Hypothalamus (tissue), 51 donors: ENCODE data around the gene UAP1L1.
A peak's percentile ranks its signal among the peaks of the same experiment; 100 is the strongest.
"Not testable (repeated sequence)": the region's sequence is repeated elsewhere in the genome, so short reads cannot be mapped to it uniquely, and the experiment has no call there.

Experiments used
- DNase-seq, 51 donors: peaks; one replicate each; lab custom pipeline; 2025; lab: John Stamatoyannopoulos, UW

UAP1L1 gene

GRCh38 chr9:137111788-137112563 lies 34.7 kb downstream of the UAP1L1 start:
- no peak for DNase-seq

DNA sequence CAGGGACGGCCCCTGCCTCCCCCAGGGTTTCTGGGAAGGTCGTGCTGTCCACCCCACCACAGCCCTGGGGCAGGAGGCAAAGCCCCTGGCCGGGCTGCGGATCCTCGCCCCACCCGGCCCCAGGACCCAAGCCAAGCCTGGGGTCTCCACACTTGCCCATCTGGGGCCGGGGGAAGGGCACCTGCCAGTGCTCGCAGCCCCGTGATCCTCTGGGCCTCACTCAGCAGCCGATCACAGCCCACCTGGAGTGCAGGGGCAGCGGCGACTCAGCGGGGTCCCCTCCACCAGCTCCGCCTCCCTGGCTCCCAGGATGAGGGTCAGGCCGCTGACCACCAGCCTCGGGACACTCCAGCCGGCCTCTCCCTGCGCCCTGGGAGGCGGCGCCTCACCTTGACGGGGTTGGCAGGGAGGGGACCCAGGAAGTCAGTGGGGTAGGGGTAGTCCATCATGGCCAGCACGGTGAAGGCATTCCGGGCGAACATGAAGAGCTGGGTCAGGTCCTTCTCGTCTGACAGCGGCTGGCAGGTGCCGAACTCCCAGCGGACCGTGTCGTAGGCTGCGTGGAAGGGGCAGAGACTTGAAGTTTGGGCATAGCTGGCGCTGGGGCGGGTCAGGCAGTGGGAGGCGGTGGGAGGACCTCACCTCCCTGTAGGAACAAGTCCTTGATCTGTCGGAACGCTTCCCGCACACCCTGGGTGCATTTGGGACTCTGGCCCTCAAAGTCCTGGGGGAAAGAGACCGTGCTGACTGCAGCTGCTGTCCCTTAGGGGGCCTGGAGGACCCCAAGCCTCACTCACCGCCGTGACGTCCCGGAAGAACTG lies 35.5 kb downstream of the UAP1L1 start:
- no peak for DNase-seq

DNA sequence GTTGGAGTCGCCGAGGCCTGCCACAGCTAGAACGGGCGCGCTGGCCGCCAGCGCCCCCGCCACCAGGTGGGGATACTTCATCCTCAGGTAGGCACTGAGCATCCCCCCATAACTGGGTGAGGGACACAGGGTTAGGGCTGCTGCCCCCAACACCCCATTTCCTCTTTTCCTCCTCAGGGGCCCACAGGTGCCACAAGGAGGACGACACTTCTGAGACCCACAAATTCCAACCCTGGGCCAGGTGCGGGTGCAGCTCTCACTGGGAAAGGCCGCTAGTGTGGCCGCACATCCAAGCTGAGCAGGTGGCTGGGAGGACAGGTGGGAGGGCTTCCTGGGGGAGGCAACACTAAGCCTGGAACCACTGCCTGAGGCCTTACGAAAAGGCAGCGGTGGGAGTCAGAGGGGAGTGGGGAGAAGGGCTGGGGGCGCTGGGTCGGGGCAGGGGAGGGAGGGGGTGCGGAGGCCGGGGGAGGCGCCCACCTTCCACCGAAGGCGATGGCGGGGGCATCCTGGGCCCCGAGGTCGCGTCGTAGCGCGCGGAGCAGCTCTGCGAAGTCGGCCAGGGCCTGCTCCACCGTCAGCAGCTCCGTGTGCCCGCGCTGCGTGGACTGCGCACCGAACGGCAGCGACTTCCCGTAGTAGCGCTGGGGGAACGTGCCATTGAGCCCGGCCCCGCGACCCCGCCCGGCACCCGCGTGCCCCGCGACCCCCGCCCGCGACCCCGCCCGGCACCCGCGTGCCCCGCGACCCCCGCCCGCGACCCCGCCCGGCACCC lies 36.3 kb downstream of the UAP1L1 start:
- no peak for DNase-seq

- no peak for DNase-seq
Observed at GRCh38 chr9:137114220-137114612, 36.9 kb downstream of the UAP1L1 start.

DNA sequence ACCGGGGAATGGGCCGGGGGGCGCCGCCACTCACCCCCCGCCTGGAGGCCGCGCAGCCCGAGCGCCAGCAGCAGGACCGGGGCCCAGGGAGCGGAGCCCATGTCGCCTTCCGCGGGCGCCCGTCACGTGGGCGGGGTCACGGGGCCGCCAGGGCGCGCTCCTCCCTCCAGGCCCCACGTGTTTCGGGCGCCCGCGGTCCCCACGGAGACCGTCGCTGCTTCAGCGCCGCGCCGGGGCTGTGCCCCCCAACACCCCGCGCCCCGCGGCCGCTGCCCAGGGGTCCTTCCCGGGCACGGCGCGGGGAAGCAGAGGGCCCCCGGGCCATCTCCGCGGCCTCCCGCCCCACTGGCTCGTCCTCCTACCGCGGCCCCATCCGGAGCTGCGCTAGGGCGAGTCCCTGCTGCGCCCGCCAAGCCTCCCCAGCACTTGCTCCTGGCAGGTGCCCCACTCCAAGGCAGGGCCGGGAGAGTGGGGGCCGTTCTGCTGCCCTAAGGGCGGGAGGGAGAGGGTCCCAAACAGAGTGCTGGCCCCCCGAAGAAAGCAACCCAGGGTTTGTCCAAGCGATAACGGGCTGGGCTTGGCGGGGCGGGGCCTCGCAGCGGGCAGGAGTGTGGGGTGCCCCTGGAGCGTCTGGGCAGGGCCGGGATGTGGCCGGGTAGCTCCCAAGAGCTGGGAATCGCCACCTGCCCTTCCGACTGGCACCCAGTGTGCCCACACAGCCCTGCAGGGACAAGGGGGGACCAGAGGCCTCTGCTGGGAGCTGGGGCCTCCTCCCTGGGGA lies 37.5 kb downstream of the UAP1L1 start, which contains the start of gene DPP7:
Gene DPP7 (minus strand): TSS at position 121 of the 781 bp plus-strand sequence. CDS start 20 bp downstream, at position 101.
- peak in 48 of 51 donors; percentile 19 to 89 (median 64) for DNase-seq

DNA sequence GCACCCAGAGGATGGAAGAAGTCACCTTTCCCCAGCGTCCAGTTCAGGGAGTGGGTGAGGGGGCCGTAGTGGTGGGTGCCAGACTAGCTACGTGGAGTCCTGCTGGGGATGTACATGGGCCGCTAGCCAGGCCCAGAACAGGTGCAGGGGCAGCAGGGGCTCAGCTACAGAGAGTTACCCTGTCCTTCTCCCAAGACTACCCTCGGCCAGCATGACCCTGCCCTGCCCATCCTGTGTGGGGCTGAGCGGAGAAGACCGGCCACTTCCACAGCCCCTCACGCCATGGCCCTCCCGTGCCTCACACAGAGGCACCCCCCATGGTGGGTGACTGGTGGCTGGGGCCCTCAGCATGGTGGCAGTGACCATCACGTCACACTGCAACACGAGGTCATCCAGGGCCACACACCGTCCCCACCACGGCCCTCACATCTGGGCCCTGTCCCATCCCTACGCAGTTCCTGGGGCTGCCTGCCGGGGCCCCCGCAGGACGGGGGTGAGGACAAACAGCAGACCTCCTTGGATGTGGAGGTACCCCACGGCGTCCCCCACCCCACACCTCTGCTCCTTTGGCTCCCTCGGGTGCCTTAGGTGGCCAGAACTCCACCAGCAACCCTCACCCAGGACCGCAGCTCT lies 38.2 kb downstream of the UAP1L1 start:
- no peak for DNase-seq

- DNase-seq = no peak
Observed at GRCh38 chr9:137116027-137116507, 38.8 kb downstream of the UAP1L1 start.

- DNase-seq = peak in 1 of 51 donors; percentile 35
Observed at GRCh38 chr9:137116728-137117127, 39.4 kb downstream of the UAP1L1 start.

DNA sequence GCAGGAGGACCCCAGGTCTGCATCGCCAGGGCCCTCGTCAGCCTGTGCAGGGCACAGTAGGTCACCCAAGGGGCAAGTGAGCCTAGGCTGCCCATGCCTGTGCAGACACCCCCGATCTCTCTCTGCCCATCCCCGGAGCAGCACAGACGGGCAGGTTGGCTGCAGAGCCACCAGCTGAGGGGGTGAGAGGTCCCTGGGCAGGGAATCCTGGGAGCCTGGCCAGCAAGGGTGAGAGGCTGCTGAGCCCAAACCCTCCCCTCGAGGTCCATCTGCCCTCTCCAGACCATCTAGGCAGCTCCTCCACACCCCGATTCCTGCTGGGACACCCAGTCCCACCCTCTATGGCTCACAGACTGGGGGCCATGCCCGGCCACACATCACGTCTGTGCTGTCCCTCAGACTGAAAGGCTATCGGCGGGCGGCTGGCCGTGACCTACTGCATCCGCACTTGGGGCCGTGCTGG lies 40.0 kb downstream of the UAP1L1 start:
- DNase-seq = no peak

- DNase-seq = not testable (repeated sequence)
Observed at GRCh38 chr9:137118092-137118603, 40.8 kb downstream of the UAP1L1 start.

- DNase-seq = not testable (repeated sequence)
Observed at GRCh38 chr9:137121927-137122795, 44.8 kb downstream of the UAP1L1 start.

DNA sequence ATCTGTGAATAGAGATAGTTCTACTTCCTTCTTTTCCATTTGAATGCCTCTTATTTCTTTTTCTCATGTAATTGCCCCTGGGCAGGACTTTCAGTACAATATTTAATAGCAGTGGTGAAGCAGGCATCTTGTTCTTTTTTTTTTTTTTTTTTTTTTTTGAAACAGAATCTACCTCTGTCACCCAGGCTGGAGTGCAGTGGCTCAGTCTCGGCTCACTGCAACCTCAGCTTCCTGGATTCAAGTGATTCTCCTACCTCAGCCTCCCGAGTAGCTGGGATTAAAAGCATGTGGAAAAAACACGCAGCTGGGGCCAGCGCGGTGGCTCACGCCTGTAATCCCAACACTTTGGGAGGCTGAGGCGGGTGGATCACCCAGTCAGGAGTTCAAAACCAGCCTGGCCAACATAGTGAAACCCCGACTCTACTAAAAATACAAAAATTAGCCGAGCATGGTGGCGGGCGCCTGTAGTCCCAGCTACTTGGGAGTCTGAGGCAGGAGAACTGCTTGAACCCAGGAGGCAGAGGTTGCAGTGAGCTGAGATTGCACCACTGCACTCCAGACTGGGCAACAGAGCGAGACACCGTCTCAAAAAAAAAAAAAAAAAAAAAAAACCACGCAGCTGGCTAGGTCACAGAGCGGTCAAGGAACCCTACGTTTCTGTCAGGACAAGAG lies 45.6 kb downstream of the UAP1L1 start:
- not testable (repeated sequence) for DNase-seq

- no peak for DNase-seq
Observed at GRCh38 chr9:137123468-137123837, 46.1 kb downstream of the UAP1L1 start.

DNA sequence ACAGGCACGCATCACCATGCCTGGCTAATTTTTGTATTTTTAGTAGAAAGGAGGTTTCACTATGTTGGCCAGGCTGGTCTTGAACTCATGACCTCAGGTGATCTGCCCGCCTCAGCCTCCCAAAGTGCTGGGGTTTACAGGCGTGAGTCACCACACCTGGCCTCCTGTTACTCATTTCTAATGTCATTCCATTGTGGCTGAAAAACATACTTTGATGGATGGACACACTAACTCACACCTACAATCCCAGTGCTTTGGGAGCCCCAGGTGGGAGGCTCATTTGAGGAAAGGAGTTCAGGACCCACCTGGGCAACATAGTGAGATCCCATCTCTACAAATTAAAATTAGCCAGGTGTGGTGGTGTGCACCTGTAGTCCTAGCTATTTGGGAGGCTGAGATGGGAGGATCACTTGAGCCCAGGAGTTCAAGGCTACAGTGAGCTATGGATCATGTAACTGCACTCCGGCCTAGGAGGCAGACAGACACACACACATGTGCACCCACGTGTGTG lies 46.7 kb downstream of the UAP1L1 start:
- not testable (repeated sequence) for DNase-seq

DNA sequence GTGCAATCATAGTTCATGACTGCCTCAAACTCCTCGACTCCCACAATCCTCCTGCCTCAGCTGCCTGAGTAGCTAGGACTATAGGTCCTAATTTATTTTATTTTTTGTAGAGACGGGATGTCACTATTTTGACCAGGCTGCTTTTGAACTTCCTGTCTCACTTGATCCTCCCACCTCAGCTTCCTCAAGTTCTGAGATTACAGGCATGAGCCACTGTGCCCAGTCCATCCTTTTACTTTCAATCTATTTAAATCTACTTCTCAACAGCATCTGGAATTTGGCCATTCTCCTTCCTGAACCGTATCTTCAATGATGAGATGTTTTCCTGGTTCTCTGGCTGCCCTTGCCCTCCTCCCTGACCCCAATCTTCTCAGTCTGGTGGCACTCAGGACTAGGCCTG lies 49.5 kb downstream of the UAP1L1 start:
- no peak for DNase-seq

GRCh38 chr9:137127301-137128157 lies 50.2 kb downstream of the UAP1L1 start:
- peak in 2 of 51 donors; percentile 17 to 38 for DNase-seq
